Muscle of leg (tissue), 11 donors: ENCODE results near the gene OOSP4A. TPM values are rescaled to one million over a fixed set of nuclear protein-coding genes. Genes with fewer than 3 reads are reported as not detected.
"Not testable (repeated sequence)": the region's sequence is repeated elsewhere in the genome, so short reads cannot be mapped to it uniquely, and the experiment has no call there.

Source experiments
- DNase-seq: peaks from one replicate; pipeline ENCODE4 v3.0.0; 2013
- H3K27ac ChIP-seq: one replicate; pipeline ENCODE4 v1.5.1; 2013; ENCODE audit warnings: mild to moderate bottlenecking, low read length, control low read depth
- H3K27me3 ChIP-seq: one replicate; pipeline ENCODE4 v1.6.1; 2013; ENCODE audit warnings: low read length; ENCODE audit not compliant: control insufficient read depth, insufficient read depth
- H3K36me3 ChIP-seq: one replicate; pipeline ENCODE4 v1.6.1; 2013; ENCODE audit warnings: low read length; ENCODE audit not compliant: control insufficient read depth, insufficient read depth
- H3K4me1 ChIP-seq: one replicate; pipeline ENCODE4 v1.6.1; 2013; ENCODE audit warnings: low read length; ENCODE audit not compliant: control insufficient read depth, insufficient read depth
- H3K4me3 ChIP-seq: one replicate; pipeline ENCODE4 v1.5.1; 2013; ENCODE audit warnings: low read length, control low read depth
- H3K9me3 ChIP-seq: replicated peaks from 2 replicates; pipeline ENCODE4 v1.6.1; 2013; ENCODE audit warnings: low read depth, low read length; ENCODE audit not compliant: control insufficient read depth
- WGBS: methylation state at CpG from one replicate; pipeline ENCODE4 v1.1.5; 2013; ENCODE audit warnings: missing lambda C conversion rate; ENCODE audit not compliant: insufficient coverage; 5-methylcytosine and 5-hydroxymethylcytosine counted together
- polyA plus RNA-seq, 8 donors: library from polyadenylated mRNA; unstranded; fragments of 120-200 nt; gene quantifications; one replicate each; pipeline versions ENCODE4 v1.2.1 to v1.2.3, GENCODE V29; 2013; ENCODE audit warnings: inconsistent platforms in 1 of 8, low replicate concordance in 1 of 8; ENCODE audit not compliant: insufficient read length in 8 of 8, insufficient read depth in 1 of 8
- total RNA-seq: library from RNA; stranded (reverse); fragments of 120-200 nt; gene quantifications from one replicate; pipeline ENCODE4 v1.2.4, GENCODE V29; 2013

Gene OOSP4A
- total and polyA plus RNA-seq, 9 donors, result not detected

DNA sequence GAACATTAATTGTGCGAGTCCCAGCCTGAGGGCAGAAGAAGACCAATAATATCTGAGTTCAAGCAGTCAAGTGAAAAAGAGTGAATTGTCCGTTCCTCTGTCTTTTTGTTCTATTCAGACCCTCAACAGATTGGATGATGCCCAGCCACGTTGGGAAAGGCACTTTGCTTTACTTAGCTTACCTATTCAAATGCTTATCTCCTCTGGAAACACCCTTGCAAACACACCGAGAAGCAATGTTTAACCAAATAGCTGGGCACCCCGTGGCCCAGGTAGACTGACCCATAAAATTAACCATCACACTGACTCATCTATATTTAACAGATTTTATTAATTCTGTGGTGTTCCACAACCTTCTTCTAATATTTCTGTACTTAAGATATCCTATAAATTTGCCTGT is 9.3 kb downstream of the OOSP4A start:
- Histone ChIP-seq H3K27me3 (no peaks in the 10 kb centered on the region), H3K4me1 (no peaks in the 10 kb centered on the region), H3K36me3 (no peaks in the 10 kb centered on the region), H3K27ac (no peak overlapping the region), H3K9me3 (no peaks in the 10 kb centered on the region), H3K4me3 (no peak overlapping the region)
- 74% methylated on average over 3 of the region's 5 CpGs for WGBS
- no peak for DNase-seq

- Histone ChIP-seq H3K4me1 (no peaks in the 10 kb centered on the region), H3K27ac (no peak overlapping the region), H3K9me3 (no peaks in the 10 kb centered on the region), H3K36me3 (no peaks in the 10 kb centered on the region), H3K27me3 (no peaks in the 10 kb centered on the region), H3K4me3 (no peak overlapping the region)
- WGBS, result no CpG with 5 or more reads among the region's 4 CpGs
- DNase-seq, result no peak
Measured at GRCh38 chr11:59981106-59981770, 17.4 kb downstream of the OOSP4A start.

DNA sequence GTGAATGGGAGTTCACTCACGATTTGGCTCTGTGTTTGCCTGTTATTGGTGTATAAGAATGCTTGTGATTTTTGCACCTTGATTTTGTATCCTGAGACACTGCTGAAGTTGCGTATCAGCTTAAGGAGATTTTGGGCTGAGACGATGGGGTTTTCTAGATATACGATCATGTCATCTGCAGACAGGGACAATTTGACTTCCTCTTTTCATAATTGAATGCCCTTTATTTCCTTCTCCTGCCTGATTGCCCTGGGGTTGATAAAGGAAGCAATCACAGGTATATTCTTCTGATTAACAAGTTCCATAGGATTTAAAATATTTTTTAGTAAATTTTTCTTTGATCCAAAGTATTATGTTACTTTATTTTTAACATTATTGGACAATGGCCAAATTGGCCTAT is 18.2 kb downstream of the OOSP4A start:
- H3K4me1 ChIP-seq, H3K9me3 ChIP-seq, DNase-seq, H3K27me3 ChIP-seq, H3K4me3 ChIP-seq, H3K27ac ChIP-seq, H3K36me3 ChIP-seq: not testable (repeated sequence)
- WGBS, result no CpG with 5 or more reads among the region's 4 CpGs

GRCh38 chr11:59983212-59983611 is 19.4 kb downstream of the OOSP4A start:
- H3K36me3 ChIP-seq, result no peaks in the 10 kb centered on the region
- H3K4me3 ChIP-seq, result no peak overlapping the region
- H3K27me3 ChIP-seq, result no peaks in the 10 kb centered on the region
- no peak overlapping the region for H3K27ac ChIP-seq
- no peaks in the 10 kb centered on the region for H3K9me3 ChIP-seq
- WGBS, result 60% methylated on average over 1 of the region's 1 CpG
- H3K4me1 ChIP-seq, result no peaks in the 10 kb centered on the region
- no peak for DNase-seq

- no peak for DNase-seq
- Histone ChIP-seq H3K4me1 (no peaks in the 10 kb centered on the region), H3K4me3 (no peak overlapping the region), H3K9me3 (no peaks in the 10 kb centered on the region), H3K27ac (no peak overlapping the region), H3K36me3 (no peaks in the 10 kb centered on the region), H3K27me3 (no peaks in the 10 kb centered on the region)
- WGBS, result no CpG with 5 or more reads among the region's 3 CpGs
Measured at GRCh38 chr11:59984368-59984767, 20.5 kb downstream of the OOSP4A start.

DNA sequence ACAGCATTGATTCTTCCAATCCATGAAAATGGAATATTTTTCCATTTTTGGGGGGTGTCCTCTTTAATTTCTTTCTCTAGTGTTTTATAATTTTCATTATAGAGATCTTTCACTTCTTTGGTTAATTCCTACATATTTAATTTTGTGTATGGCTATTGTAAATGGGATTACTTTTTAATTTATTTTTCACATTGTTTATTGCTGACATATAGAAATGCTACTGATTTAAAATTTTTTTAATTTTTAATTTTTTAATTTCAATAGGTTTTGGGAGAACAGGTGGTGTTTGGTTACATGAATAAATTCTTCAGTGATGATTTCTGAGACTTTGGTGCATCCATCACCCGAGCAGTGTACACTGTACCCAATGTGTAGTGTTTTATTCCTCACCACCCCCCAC is 26.6 kb downstream of the OOSP4A start:
- Histone ChIP-seq H3K27ac (no peak overlapping the region), H3K9me3 (peaks cover 3% of the 10 kb centered on the region), H3K4me1 (no peaks in the 10 kb centered on the region), H3K4me3 (no peak overlapping the region), H3K27me3 (no peaks in the 10 kb centered on the region), H3K36me3 (no peaks in the 10 kb centered on the region)
- no peak for DNase-seq
- WGBS, result no CpG with 5 or more reads among the region's 1 CpG

DNA sequence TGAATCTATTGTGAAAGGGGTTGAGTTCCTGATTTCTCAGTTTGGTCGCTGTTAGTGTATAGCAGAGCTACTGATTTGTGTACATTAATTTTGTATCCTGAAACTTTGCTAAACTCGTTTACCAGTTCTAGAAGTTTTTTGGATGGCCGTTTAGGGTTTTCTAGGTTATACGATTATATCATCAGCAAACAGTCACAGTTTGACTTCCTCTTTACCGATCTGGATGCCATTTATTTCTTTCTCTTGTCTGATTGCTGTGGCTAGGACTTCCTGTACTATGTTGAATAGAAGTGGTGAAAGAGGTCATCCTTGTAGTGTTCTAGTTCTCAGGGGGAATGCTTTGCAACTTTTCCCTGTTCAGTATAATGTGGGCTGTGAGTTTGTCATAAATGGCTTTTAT is 28.6 kb downstream of the OOSP4A start:
- peaks cover 3% of the 10 kb centered on the region for H3K9me3 ChIP-seq
- 71% methylated on average over 1 of the region's 5 CpGs for WGBS

GRCh38 chr11:59997800-59998199 is 34.0 kb downstream of the OOSP4A start:
- no CpG with 5 or more reads among the region's 2 CpGs for WGBS
- peaks cover 3% of the 10 kb centered on the region for H3K9me3 ChIP-seq
- H3K27ac ChIP-seq, result no peak overlapping the region
- no peaks in the 10 kb centered on the region for H3K4me1 ChIP-seq
- H3K27me3 ChIP-seq, result no peaks in the 10 kb centered on the region
- no peak overlapping the region for H3K4me3 ChIP-seq
- DNase-seq, result no peak
- no peaks in the 10 kb centered on the region for H3K36me3 ChIP-seq

More for the DNA sequence above, 28.6 kb downstream of the OOSP4A start:
- DNase-seq, result no peak
- Histone ChIP-seq H3K36me3 (no peaks in the 10 kb centered on the region), H3K27ac (no peak overlapping the region), H3K27me3 (no peaks in the 10 kb centered on the region), H3K4me3 (no peak overlapping the region), H3K4me1 (no peaks in the 10 kb centered on the region)

GRCh38 chr11:59999691-60000090 is 35.9 kb downstream of the OOSP4A start:
- peak; percentile 3 for DNase-seq
- Histone ChIP-seq H3K9me3 (no peaks in the 10 kb centered on the region), H3K27me3 (no peaks in the 10 kb centered on the region), H3K27ac (no peak overlapping the region), H3K36me3 (no peaks in the 10 kb centered on the region), H3K4me1 (no peaks in the 10 kb centered on the region), H3K4me3 (no peak overlapping the region)
- 48% methylated on average over 3 of the region's 4 CpGs for WGBS

- Histone ChIP-seq H3K4me1 (no peaks in the 10 kb centered on the region), H3K27ac (no peak overlapping the region), H3K4me3 (no peak overlapping the region), H3K36me3 (no peaks in the 10 kb centered on the region), H3K27me3 (no peaks in the 10 kb centered on the region), H3K9me3 (no peaks in the 10 kb centered on the region)
- DNase-seq, result no peak
- WGBS, result no CpG with 5 or more reads among the region's 2 CpGs
Measured at GRCh38 chr11:60003729-60004128, 39.9 kb downstream of the OOSP4A start.

DNA sequence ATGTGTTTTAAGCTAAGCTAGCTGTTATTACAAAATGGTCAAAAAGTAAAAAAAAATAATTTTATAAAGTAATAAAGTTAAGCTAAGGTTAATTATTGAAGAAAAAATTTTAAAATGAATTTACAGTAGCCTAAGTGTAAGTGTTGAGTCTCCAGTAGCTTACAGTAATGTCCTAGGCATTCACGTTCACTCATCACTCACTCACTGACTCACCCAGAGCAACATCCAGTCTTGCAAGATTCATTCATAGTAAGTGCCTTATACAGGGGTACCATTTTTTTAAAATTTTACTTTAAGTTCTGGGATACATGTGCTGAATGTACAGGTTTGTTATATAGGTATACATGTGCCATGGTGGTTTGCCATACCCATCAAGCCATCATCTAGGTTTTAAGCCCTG is 41.5 kb downstream of the OOSP4A start:
- Histone ChIP-seq H3K36me3 (no peaks in the 10 kb centered on the region), H3K9me3 (no peaks in the 10 kb centered on the region), H3K4me3 (no peak overlapping the region), H3K4me1 (no peaks in the 10 kb centered on the region), H3K27me3 (no peaks in the 10 kb centered on the region), H3K27ac (no peak overlapping the region)
- no CpG with 5 or more reads among the region's 1 CpG for WGBS
- DNase-seq, result no peak
